Measurements from ENCODE around the gene UBXN2A.

The UBXN2A gene

GRCh38 chr2:24009367-24009679 lies 69.1 kb downstream of the UBXN2A start:
- no peak for TF ChIP-seq MAX (IDR thresholded peaks at IDR 0.05)
- no peak for TF ChIP-seq EP300 (IDR thresholded peaks at IDR 0.05; ENCODE audit: borderline replicate concordance)
- TF ChIP-seq FOXM1 (IDR thresholded peaks at IDR 0.05; ENCODE audit: borderline replicate concordance, low read depth): no peak
- no peak for TF ChIP-seq CEBPB (IDR thresholded peaks at IDR 0.05)
- no peak for TF ChIP-seq YY1 (IDR thresholded peaks at IDR 0.05; ENCODE audit: low read depth)
- no peak for TF ChIP-seq CREB1 (IDR thresholded peaks at IDR 0.05; ENCODE audit: low read depth)
- no peak for TF ChIP-seq RAD21 (IDR thresholded peaks at IDR 0.05; ENCODE audit: low read depth)
- TF ChIP-seq TAF1 (IDR thresholded peaks at IDR 0.05; ENCODE audit: low read depth): no peak
- TF ChIP-seq ZBTB7A (IDR thresholded peaks at IDR 0.05; ENCODE audit: low read depth): no peak
- no peak for TF ChIP-seq TCF12 (IDR thresholded peaks at IDR 0.05; ENCODE audit: low read depth)

GRCh38 chr2:24009680-24010476 lies 69.6 kb downstream of the UBXN2A start, which contains the start of gene MFSD2B:
Gene MFSD2B, plus strand, starts transcription at chr2:24010085. Its CDS starts 12 bp downstream, at chr2:24010097.
- TF ChIP-seq MAX (IDR thresholded peaks at IDR 0.05) (no peak), TCF12 (IDR thresholded peaks at IDR 0.05; ENCODE audit: low read depth) (no peak), ZBTB7A (IDR thresholded peaks at IDR 0.05; ENCODE audit: low read depth) (no peak), CREB1 (IDR thresholded peaks at IDR 0.05; ENCODE audit: low read depth) (no peak), NFIC (IDR thresholded peaks at IDR 0.05) (no peak), TEAD4 (IDR thresholded peaks at IDR 0.05) (no peak), REST (IDR thresholded peaks at IDR 0.05; ENCODE audit: low read depth) (no peak), FOXM1 (IDR thresholded peaks at IDR 0.05; ENCODE audit: borderline replicate concordance, low read depth) (no peak), EP300 (IDR thresholded peaks at IDR 0.05; ENCODE audit: borderline replicate concordance) (no peak), USF1 (IDR thresholded peaks at IDR 0.05) (no peak), TAF1 (IDR thresholded peaks at IDR 0.05; ENCODE audit: low read depth) (no peak), RAD21 (IDR thresholded peaks at IDR 0.05; ENCODE audit: low read depth) (no peak), CEBPB (IDR thresholded peaks at IDR 0.05) (no peak), YY1 (IDR thresholded peaks at IDR 0.05; ENCODE audit: low read depth) (no peak), EGR1 (IDR thresholded peaks at IDR 0.05) (no peak)

- no peak for TF ChIP-seq CEBPB (IDR thresholded peaks at IDR 0.05)
- no peak for TF ChIP-seq YY1 (IDR thresholded peaks at IDR 0.05; ENCODE audit: low read depth)
- TF ChIP-seq ZBTB7A (IDR thresholded peaks at IDR 0.05; ENCODE audit: low read depth): no peak
- no peak for TF ChIP-seq FOXM1 (IDR thresholded peaks at IDR 0.05; ENCODE audit: borderline replicate concordance, low read depth)
- TF ChIP-seq REST (IDR thresholded peaks at IDR 0.05; ENCODE audit: low read depth): no peak
- no peak for TF ChIP-seq MAX (IDR thresholded peaks at IDR 0.05)
- no peak for TF ChIP-seq USF1 (IDR thresholded peaks at IDR 0.05)
- no peak for TF ChIP-seq EGR1 (IDR thresholded peaks at IDR 0.05)
- TF ChIP-seq NFIC (IDR thresholded peaks at IDR 0.05): no peak
- TF ChIP-seq TCF12 (IDR thresholded peaks at IDR 0.05; ENCODE audit: low read depth): no peak
Observed at GRCh38 chr2:24010477-24011249, 70.4 kb downstream of the UBXN2A start.

GRCh38 chr2:24011250-24012104 lies 71.2 kb downstream of the UBXN2A start:
- TF ChIP-seq CEBPB (IDR thresholded peaks at IDR 0.05) (no peak), FOXM1 (IDR thresholded peaks at IDR 0.05; ENCODE audit: borderline replicate concordance, low read depth) (no peak)
